K562 (cell line): ENCODE measurements around the gene C11orf91. TPM values are rescaled to one million over a fixed set of nuclear protein-coding genes. Genes with fewer than 3 reads are reported as not detected.

Source experiments
- CXXC5 ChIP-seq: fragments of 250-450 bp; sonication (Bioruptor Pico); IDR thresholded peaks from 2 replicates; pipeline ENCODE4 v1.8.0; 2022; ENCODE audit warnings: inconsistent platforms, mild to moderate bottlenecking, moderate library complexity
- DMBX1 ChIP-seq: fragments of 250-450 bp; sonication (Bioruptor Pico); IDR thresholded peaks from 2 replicates; pipeline ENCODE4 v1.8.0; 2022; ENCODE audit warnings: inconsistent platforms, mild to moderate bottlenecking, moderate library complexity, borderline replicate concordance
- EZH2 ChIP-seq: IDR thresholded peaks from 2 replicates; pipeline ENCODE4 v1.6.1; 2012; ENCODE audit warnings: low read depth, mild to moderate bottlenecking, inconsistent platforms, low read length, borderline replicate concordance
- GATAD2B ChIP-seq: fragments of 450-650 bp; IDR thresholded peaks from 2 replicates; pipeline ENCODE4 v1.6.1; 2017; ENCODE audit warnings: mild to moderate bottlenecking, borderline replicate concordance
- KAT2B ChIP-seq: IDR thresholded peaks from one replicate; pipeline ENCODE4 v1.6.1; 2012; ENCODE audit warnings: low read depth, mild to moderate bottlenecking, control low read depth, inconsistent platforms, low read length, moderate library complexity
- KAT8 ChIP-seq: fragments of 450-650 bp; IDR thresholded peaks from 2 replicates; pipeline ENCODE4 v1.6.1; 2016; ENCODE audit warnings: low read depth, mild to moderate bottlenecking
- MXI1 ChIP-seq: IDR thresholded peaks from 2 replicates; pipeline ENCODE4 v1.6.1; 2011; ENCODE audit warnings: low read depth, mild to moderate bottlenecking, improper control_type of control experiment, low read length
- NR4A1 ChIP-seq, 2 experiments: fragments of 250-450 bp in 1 of 2; fragments of 450-650 bp in 1 of 2; sonication (Bioruptor Pico) in 1 of 2; IDR thresholded peaks; 2 replicates each; pipeline versions ENCODE4 v1.4.0 to v1.6.1; 2016 to 2020; ENCODE audit warnings: mild to moderate bottlenecking in 2 of 2, missing compliant biosample characterization in 1 of 2, missing genetic modification characterization in 1 of 2, moderate library complexity in 1 of 2
- POLR2A ChIP-seq: fragments of 450-650 bp; conservative IDR thresholded peaks from 2 replicates; pipeline ENCODE4 v1.6.1; 2016
- ZNF165 ChIP-seq: fragments of 250-450 bp; sonication (Bioruptor Pico); IDR thresholded peaks from 2 replicates; pipeline ENCODE4 v1.4.0; 2020; ENCODE audit warnings: borderline replicate concordance
- polyA plus RNA-seq, 8 experiments: library from polyadenylated mRNA; depleted of rRNA in 4 of 8; stranded (reverse) in 5 of 8; unstranded in 3 of 8; fragments of >200 nt; fragmentation: Nextera tagmentation in 2 of 8; fragmentation: Illumina TruSeq in 1 of 8; extraction: Ambion mirVana in 2 of 8; extraction: Trizol in 1 of 8; gene quantifications; 2 replicates each; pipeline versions ENCODE4 v1.2.1 to v1.2.3, GENCODE V29; 2011 to 2014; ENCODE audit warnings: inconsistent platforms in 1 of 8, missing spikeins in 1 of 8
- total RNA-seq, 7 experiments: library from RNA; depleted of rRNA in 6 of 7; stranded (reverse); fragments of >200 nt in 6 of 7; fragmentation: Illumina TruSeq in 2 of 7; extraction: Trizol in 2 of 7; gene quantifications; 2 replicates each; pipeline versions ENCODE4 v1.2.1 to v1.2.3, GENCODE V29; 2011 to 2021; ENCODE audit warnings: low replicate concordance in 1 of 7
- TF ChIP-seq, protein P1 (sequence below): sonication (generic); formaldehyde crosslinking; IDR thresholded peaks from 2 replicates; pipeline ENCODE4 v1.8.1; 2023; ENCODE audit warnings: missing genetic modification reagents, mild to moderate bottlenecking, borderline replicate concordance
- TF ChIP-seq, protein P2 (sequence below): sonication (generic); formaldehyde crosslinking; IDR thresholded peaks from 2 replicates; pipeline ENCODE4 v1.8.0; 2022; ENCODE audit warnings: missing genetic modification reagents, mild to moderate bottlenecking, borderline replicate concordance
- TF ChIP-seq, protein P3 (sequence below): fragments of 450-650 bp; conservative IDR thresholded peaks from 2 replicates; pipeline ENCODE4 v1.6.1; 2016; ENCODE audit warnings: missing genetic modification characterization, low read depth, mild to moderate bottlenecking, control low read depth, missing compliant biosample characterization
- TF ChIP-seq, protein P4 (sequence below), 2 experiments: fragments of 150-350 bp in 1 of 2; IDR thresholded peaks; 2 replicates each; pipeline ENCODE4 v1.6.1; 2012 to 2016; ENCODE audit warnings: low read depth in 2 of 2, low read length in 2 of 2, mild to moderate bottlenecking in 1 of 2, moderate library complexity in 1 of 2

C11orf91 gene
- total and polyA plus RNA-seq, 9 of the 15 experiments (the other 6 are each of a cell fraction or from before 2014, with no cell fraction given) = not detected

DNA sequence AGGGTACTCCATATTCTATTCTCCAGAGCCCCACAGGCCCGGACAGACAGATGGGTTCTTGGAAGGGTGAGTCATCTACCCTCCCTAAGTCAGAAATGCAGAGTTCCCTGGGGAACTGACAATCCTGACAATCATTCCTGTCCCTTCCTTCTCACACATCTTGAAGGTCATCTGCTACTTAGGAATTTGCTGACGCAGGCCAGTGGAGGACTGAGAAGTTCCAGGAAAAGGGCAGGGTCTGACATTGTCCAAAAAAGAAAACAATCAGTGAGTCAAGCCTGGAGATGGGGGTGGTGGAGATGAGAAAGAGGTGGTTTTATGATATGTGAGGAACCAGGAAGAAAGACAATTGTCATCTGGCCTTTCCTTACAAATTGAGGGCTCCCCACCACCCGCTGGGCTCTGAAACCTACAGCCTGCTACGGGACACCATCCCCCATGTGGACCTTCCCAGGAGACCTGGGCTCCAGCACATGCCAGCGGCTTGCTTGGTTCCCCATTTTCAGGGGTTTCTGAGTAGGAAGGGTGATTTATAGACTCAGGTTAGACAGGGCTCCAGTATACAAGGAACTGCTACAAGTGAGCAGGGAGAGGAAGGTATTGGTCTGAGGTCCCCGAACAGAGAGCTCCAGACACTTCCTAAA lies 22.7 kb upstream of the C11orf91 start (continued):
- TF ChIP-seq, protein P1, sequence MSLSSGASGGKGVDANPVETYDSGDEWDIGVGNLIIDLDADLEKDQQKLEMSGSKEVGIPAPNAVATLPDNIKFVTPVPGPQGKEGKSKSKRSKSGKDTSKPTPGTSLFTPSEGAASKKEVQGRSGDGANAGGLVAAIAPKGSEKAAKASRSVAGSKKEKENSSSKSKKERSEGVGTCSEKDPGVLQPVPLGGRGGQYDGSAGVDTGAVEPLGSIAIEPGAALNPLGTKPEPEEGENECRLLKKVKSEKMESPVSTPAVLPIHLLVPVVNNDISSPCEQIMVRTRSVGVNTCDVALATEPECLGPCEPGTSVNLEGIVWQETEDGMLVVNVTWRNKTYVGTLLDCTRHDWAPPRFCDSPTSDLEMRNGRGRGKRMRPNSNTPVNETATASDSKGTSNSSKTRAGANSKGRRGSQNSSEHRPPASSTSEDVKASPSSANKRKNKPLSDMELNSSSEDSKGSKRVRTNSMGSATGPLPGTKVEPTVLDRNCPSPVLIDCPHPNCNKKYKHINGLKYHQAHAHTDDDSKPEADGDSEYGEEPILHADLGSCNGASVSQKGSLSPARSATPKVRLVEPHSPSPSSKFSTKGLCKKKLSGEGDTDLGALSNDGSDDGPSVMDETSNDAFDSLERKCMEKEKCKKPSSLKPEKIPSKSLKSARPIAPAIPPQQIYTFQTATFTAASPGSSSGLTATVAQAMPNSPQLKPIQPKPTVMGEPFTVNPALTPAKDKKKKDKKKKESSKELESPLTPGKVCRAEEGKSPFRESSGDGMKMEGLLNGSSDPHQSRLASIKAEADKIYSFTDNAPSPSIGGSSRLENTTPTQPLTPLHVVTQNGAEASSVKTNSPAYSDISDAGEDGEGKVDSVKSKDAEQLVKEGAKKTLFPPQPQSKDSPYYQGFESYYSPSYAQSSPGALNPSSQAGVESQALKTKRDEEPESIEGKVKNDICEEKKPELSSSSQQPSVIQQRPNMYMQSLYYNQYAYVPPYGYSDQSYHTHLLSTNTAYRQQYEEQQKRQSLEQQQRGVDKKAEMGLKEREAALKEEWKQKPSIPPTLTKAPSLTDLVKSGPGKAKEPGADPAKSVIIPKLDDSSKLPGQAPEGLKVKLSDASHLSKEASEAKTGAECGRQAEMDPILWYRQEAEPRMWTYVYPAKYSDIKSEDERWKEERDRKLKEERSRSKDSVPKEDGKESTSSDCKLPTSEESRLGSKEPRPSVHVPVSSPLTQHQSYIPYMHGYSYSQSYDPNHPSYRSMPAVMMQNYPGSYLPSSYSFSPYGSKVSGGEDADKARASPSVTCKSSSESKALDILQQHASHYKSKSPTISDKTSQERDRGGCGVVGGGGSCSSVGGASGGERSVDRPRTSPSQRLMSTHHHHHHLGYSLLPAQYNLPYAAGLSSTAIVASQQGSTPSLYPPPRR (CRISPR knock-in tag) = no peak
- TF ChIP-seq, protein P2, sequence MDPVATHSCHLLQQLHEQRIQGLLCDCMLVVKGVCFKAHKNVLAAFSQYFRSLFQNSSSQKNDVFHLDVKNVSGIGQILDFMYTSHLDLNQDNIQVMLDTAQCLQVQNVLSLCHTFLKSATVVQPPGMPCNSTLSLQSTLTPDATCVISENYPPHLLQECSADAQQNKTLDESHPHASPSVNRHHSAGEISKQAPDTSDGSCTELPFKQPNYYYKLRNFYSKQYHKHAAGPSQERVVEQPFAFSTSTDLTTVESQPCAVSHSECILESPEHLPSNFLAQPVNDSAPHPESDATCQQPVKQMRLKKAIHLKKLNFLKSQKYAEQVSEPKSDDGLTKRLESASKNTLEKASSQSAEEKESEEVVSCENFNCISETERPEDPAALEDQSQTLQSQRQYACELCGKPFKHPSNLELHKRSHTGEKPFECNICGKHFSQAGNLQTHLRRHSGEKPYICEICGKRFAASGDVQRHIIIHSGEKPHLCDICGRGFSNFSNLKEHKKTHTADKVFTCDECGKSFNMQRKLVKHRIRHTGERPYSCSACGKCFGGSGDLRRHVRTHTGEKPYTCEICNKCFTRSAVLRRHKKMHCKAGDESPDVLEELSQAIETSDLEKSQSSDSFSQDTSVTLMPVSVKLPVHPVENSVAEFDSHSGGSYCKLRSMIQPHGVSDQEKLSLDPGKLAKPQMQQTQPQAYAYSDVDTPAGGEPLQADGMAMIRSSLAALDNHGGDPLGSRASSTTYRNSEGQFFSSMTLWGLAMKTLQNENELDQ (CRISPR knock-in tag) = no peak
- TF ChIP-seq, protein P3, sequence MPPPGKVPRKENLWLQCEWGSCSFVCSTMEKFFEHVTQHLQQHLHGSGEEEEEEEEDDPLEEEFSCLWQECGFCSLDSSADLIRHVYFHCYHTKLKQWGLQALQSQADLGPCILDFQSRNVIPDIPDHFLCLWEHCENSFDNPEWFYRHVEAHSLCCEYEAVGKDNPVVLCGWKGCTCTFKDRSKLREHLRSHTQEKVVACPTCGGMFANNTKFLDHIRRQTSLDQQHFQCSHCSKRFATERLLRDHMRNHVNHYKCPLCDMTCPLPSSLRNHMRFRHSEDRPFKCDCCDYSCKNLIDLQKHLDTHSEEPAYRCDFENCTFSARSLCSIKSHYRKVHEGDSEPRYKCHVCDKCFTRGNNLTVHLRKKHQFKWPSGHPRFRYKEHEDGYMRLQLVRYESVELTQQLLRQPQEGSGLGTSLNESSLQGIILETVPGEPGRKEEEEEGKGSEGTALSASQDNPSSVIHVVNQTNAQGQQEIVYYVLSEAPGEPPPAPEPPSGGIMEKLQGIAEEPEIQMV (tag) = no peak
- no peak for TF ChIP-seq MXI1
- no peak for TF ChIP-seq NR4A1 (CRISPR knock-in tag; IDR thresholded peaks at IDR 0.05)
- no peak for TF ChIP-seq NR4A1 (tag; IDR thresholded peaks at IDR 0.05)
- no peak for TF ChIP-seq ZNF165 (CRISPR knock-in tag)
- no peak for TF ChIP-seq KAT2B
- TF ChIP-seq, protein P4, sequence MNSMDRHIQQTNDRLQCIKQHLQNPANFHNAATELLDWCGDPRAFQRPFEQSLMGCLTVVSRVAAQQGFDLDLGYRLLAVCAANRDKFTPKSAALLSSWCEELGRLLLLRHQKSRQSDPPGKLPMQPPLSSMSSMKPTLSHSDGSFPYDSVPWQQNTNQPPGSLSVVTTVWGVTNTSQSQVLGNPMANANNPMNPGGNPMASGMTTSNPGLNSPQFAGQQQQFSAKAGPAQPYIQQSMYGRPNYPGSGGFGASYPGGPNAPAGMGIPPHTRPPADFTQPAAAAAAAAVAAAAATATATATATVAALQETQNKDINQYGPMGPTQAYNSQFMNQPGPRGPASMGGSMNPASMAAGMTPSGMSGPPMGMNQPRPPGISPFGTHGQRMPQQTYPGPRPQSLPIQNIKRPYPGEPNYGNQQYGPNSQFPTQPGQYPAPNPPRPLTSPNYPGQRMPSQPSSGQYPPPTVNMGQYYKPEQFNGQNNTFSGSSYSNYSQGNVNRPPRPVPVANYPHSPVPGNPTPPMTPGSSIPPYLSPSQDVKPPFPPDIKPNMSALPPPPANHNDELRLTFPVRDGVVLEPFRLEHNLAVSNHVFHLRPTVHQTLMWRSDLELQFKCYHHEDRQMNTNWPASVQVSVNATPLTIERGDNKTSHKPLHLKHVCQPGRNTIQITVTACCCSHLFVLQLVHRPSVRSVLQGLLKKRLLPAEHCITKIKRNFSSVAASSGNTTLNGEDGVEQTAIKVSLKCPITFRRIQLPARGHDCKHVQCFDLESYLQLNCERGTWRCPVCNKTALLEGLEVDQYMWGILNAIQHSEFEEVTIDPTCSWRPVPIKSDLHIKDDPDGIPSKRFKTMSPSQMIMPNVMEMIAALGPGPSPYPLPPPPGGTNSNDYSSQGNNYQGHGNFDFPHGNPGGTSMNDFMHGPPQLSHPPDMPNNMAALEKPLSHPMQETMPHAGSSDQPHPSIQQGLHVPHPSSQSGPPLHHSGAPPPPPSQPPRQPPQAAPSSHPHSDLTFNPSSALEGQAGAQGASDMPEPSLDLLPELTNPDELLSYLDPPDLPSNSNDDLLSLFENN (IDR thresholded peaks at IDR 0.05; ENCODE audit: low read depth in 2 of 2, low read length in 2 of 2) = no peak
- TF ChIP-seq DMBX1 (CRISPR knock-in tag) = no peak
- no peak for TF ChIP-seq KAT8
- no peak for TF ChIP-seq EZH2
- no peak for TF ChIP-seq CXXC5 (CRISPR knock-in tag)
- TF ChIP-seq POLR2A = no peak
- no peak for TF ChIP-seq GATAD2B
